Gastrocnemius medialis (tissue), 4 donors: Measurements from ENCODE around the gene OR5AP2. TPM values are rescaled to one million over a fixed set of nuclear protein-coding genes. Genes with fewer than 3 reads are reported as not detected.
"Not testable (repeated sequence)": the region's sequence is repeated elsewhere in the genome, so short reads cannot be mapped to it uniquely, and the experiment has no call there.

ENCODE experiments used
- ATAC-seq, 2 donors: fragments of 150-250 bp; one replicate each; pipeline ENCODE4 v1.9.1; 2016
- DNase-seq, 2 donors: peaks; one replicate each; pipeline ENCODE4 v3.0.0-alpha.2; 2019
- H3K27ac ChIP-seq, 4 donors: fragments of 200-600 bp; sonication (generic); 1 replicate in 1 of 4; 2 replicates in 3 of 4; pipeline ENCODE4 v1.5.1; 2016 to 2018; ENCODE audit warnings: mild to moderate bottlenecking in 2 of 4, moderate library complexity in 1 of 4
- H3K27me3 ChIP-seq, 3 donors: fragments of 200-600 bp; sonication (generic) in 2 of 3; 1 replicate in 1 of 3; 2 replicates in 2 of 3; pipeline versions ENCODE4 v1.5.1 to v1.6.0; 2016 to 2019; ENCODE audit warnings: mild to moderate bottlenecking in 1 of 3, moderate library complexity in 1 of 3
- H3K36me3 ChIP-seq, 2 donors: fragments of 200-600 bp; sonication (generic) in 1 of 2; one replicate each; pipeline ENCODE4 v1.5.1; 2017 to 2018
- H3K4me1 ChIP-seq, 2 donors: fragments of 200-600 bp; sonication (generic) in 1 of 2; one replicate each; pipeline ENCODE4 v1.5.1; 2016 to 2017; ENCODE audit warnings: mild to moderate bottlenecking in 2 of 2
- H3K4me3 ChIP-seq, 4 donors: fragments of 200-600 bp; sonication (generic) in 3 of 4; 1 replicate in 1 of 4; 2 replicates in 3 of 4; pipeline ENCODE4 v1.5.1; 2016 to 2019; ENCODE audit warnings: mild to moderate bottlenecking in 2 of 4
- H3K9me3 ChIP-seq, 3 donors: fragments of 200-600 bp; sonication (generic) in 2 of 3; 1 replicate in 1 of 3; 2 replicates in 2 of 3; pipeline ENCODE4 v1.5.1; 2016 to 2019
- POLR2A ChIP-seq, 2 donors: fragments of 450-650 bp; IDR thresholded peaks; one replicate each; pipeline ENCODE4 v1.6.1; 2017; ENCODE audit warnings: antibody characterized with exemption in 2 of 2, mild to moderate bottlenecking in 2 of 2, moderate library complexity in 2 of 2
- in situ Hi-C, 4 donors: fragments of 200-750 bp; cut with MboI; loops; one replicate each; pipeline versions ENCODE4 v1.15.0 to v1.8.0; 2017; ENCODE audit warnings: low sequenced_read_pairs in 4 of 4
- intact Hi-C: fragments of 100-400 bp; cut with DNase I; formaldehyde crosslinking; loops from one replicate; pipeline ENCODE4 v1.15.1; 2023; ENCODE audit warnings: low total_unique reads
- total RNA-seq, 4 donors: library from RNA; depleted of rRNA; stranded (reverse); fragments of >200 nt; gene quantifications; one replicate each; pipeline versions ENCODE4 v1.1.0 to v1.2.3, GENCODE V29; 2016
- TF ChIP-seq, protein P1 (sequence below), 5 experiments: fragments of 450-650 bp in 3 of 5; fragments of 200-600 bp in 2 of 5; sonication (generic) in 2 of 5; IDR thresholded peaks in 4 of 5; conservative IDR thresholded peaks in 1 of 5; 1 replicate in 4 of 5; 2 replicates in 1 of 5; pipeline ENCODE4 v1.5.1; 2016 to 2019; ENCODE audit warnings: antibody characterized with exemption in 5 of 5, mild to moderate bottlenecking in 3 of 5, moderate library complexity in 3 of 5

Gene OR5AP2
- total RNA-seq, 4 donors from 2014 or later = not detected

DNA sequence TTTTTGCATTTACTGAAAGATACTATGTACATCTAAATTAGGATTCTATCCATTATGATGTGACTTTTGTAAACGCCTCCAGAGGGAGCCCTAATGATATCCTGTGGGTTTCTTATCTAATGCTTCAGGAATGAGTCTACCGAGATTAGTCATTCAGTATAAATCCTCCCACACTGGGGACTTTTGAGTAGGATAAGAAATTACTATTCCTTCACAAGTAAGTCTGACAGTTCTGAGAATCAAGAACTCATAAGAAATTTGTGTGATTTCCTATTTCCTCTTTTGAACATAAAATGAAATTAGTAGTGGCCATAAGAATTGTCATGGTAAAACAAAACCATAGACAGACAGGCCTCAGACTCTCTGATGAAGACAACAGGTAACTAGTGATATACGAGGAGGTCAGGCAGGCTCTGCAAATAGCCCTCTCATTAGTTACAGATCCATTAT lies 17.6 kb downstream of the OR5AP2 start:
- Histone ChIP-seq H3K27ac (no peak overlapping the region), H3K4me3 (no peak overlapping the region), H3K4me1 (no peaks in the 10 kb centered on the region), H3K36me3 (no peaks in the 10 kb centered on the region), H3K27me3 (no peaks in the 10 kb centered on the region), H3K9me3 (no peaks in the 10 kb centered on the region)
- in situ Hi-C loops = no loop called here
- intact Hi-C loops = no loop called here
- ATAC-seq (no peak), DNase-seq (no peak)
- TF ChIP-seq, protein P1, sequence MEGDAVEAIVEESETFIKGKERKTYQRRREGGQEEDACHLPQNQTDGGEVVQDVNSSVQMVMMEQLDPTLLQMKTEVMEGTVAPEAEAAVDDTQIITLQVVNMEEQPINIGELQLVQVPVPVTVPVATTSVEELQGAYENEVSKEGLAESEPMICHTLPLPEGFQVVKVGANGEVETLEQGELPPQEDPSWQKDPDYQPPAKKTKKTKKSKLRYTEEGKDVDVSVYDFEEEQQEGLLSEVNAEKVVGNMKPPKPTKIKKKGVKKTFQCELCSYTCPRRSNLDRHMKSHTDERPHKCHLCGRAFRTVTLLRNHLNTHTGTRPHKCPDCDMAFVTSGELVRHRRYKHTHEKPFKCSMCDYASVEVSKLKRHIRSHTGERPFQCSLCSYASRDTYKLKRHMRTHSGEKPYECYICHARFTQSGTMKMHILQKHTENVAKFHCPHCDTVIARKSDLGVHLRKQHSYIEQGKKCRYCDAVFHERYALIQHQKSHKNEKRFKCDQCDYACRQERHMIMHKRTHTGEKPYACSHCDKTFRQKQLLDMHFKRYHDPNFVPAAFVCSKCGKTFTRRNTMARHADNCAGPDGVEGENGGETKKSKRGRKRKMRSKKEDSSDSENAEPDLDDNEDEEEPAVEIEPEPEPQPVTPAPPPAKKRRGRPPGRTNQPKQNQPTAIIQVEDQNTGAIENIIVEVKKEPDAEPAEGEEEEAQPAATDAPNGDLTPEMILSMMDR (IDR thresholded peaks at IDR 0.05 in 4 of 5, conservative IDR thresholded peaks at IDR 0.05 in 1 of 5) = no peak
- TF ChIP-seq POLR2A (IDR thresholded peaks at IDR 0.05) = no peak

DNA sequence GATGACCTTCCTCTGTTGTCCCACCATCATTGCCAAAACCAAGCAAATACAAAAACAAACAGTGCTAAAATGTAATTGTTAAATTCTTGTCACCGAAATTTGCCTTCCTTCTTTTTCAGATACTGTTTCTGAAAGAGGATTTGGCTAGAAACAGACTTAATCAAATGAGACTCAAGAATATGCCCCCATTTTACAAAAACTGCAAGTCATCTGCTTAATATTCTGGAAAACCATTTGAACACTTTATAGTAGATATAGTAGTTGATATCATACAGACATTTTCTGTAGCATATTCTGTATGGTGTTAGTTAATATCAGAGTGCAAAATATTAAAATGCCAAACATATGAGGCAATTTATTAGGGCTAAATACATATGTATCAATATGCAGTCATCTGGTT lies 31.1 kb downstream of the OR5AP2 start:
- no peak for TF ChIP-seq POLR2A (IDR thresholded peaks at IDR 0.05)
- TF ChIP-seq, protein P1 (IDR thresholded peaks at IDR 0.05 in 4 of 5, conservative IDR thresholded peaks at IDR 0.05 in 1 of 5) = no peak
- no peaks in the 10 kb centered on the region for H3K27me3 ChIP-seq
- H3K4me3 ChIP-seq = no peak overlapping the region
- DNase-seq (no peak), ATAC-seq (no peak)
- in situ Hi-C loops (no loop called here), intact Hi-C loops (no loop called here)
- H3K27ac ChIP-seq = no peak overlapping the region
- H3K4me1 ChIP-seq = no peaks in the 10 kb centered on the region
- H3K9me3 ChIP-seq = no peaks in the 10 kb centered on the region
- no peaks in the 10 kb centered on the region for H3K36me3 ChIP-seq

DNA sequence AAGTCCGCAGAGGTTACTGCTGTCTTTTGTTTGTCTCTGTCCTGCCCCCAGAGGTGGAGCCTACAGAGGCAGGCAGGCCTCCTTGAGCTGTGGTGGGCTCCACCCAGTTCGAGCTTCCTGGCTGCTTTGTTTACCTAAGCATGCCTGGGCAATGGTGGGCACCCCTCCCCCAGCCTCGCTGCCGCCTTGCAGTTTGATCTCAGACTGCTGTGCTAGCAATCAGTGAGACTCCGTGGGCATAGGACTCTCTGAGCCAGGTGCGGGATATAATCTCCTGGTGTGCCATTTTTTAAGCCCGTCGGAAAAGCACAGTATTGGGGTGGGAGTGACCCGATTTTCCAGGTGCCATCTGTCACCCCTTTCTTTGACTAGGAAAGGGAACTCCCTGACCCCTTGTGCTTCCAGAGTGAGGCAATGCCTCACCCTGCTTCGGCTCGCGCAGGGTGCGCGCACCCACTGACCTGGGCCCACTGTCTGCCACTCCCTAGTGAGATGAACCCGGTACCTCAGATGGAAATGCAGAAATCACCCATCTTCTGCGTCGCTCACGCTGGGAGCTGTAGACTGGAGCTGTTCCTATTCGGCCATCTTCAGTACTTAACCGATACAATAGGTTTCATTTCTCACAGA lies 50.0 kb downstream of the OR5AP2 start:
- H3K9me3 ChIP-seq, H3K36me3 ChIP-seq, H3K4me1 ChIP-seq, in situ Hi-C loops, H3K27ac ChIP-seq, DNase-seq, intact Hi-C loops, H3K4me3 ChIP-seq, ATAC-seq, H3K27me3 ChIP-seq: not testable (repeated sequence)

Other genes starting within 250 kb of the OR5AP2 start
- not detected for gene OR5AL1, start 229.7 kb downstream of the OR5AP2 start, total RNA-seq
- not detected for gene OR5M3, start 169.1 kb downstream of the OR5AP2 start, total RNA-seq
- gene OR5M8, start 151.1 kb downstream of the OR5AP2 start, total RNA-seq = not detected
- not detected for gene OR5M11, start 99.2 kb downstream of the OR5AP2 start, total RNA-seq
- gene OR5M10, start 64.7 kb downstream of the OR5AP2 start, total RNA-seq = not detected
- gene OR5M1, start 27.6 kb downstream of the OR5AP2 start, total RNA-seq = not detected
- gene OR5AR1, start 21.2 kb upstream of the OR5AP2 start, total RNA-seq = not detected
- gene OR9G1, start 56.7 kb upstream of the OR5AP2 start, total RNA-seq = not detected
- not detected for gene OR9G4, start 106.3 kb upstream of the OR5AP2 start, total RNA-seq